HUES48 (cell line): ENCODE measurements around the gene NUF2.

Source experiments
- H3K27ac ChIP-seq: one replicate; pipeline ENCODE4 v1.7.0; 2013; ENCODE audit warnings: low read depth, low read length, inconsistent platforms
- H3K27me3 ChIP-seq: 2 replicates; pipeline ENCODE4 v1.6.1; 2013; ENCODE audit warnings: mild to moderate bottlenecking, low read length; ENCODE audit not compliant: control insufficient read depth, insufficient read depth
- H3K36me3 ChIP-seq: 2 replicates; pipeline ENCODE4 v1.6.1; 2013; ENCODE audit warnings: low read length; ENCODE audit not compliant: control insufficient read depth, insufficient read depth
- H3K4me1 ChIP-seq: 2 replicates; pipeline ENCODE4 v1.6.1; 2013; ENCODE audit warnings: mild to moderate bottlenecking, low read length; ENCODE audit not compliant: control insufficient read depth, insufficient read depth
- H3K4me3 ChIP-seq: 2 replicates; pipeline ENCODE4 v1.5.1; 2013; ENCODE audit warnings: mild to moderate bottlenecking, low read depth, low read length
- H3K9ac ChIP-seq: 2 replicates; pipeline ENCODE4 v1.6.1; 2013; ENCODE audit warnings: mild to moderate bottlenecking, low read depth, low read length, moderate library complexity
- H3K9me3 ChIP-seq: 2 replicates; pipeline ENCODE4 v1.6.1; 2013; ENCODE audit warnings: low read length; ENCODE audit not compliant: control insufficient read depth, insufficient read depth

NUF2 gene

GRCh38 chr1:163401211-163401610, 79.5 kb downstream of the NUF2 start:
- H3K9ac ChIP-seq, result no peak overlapping the region
- no peaks in the 10 kb centered on the region for H3K9me3 ChIP-seq
- H3K27ac ChIP-seq, result no peak overlapping the region
- H3K4me3 ChIP-seq, result no peak overlapping the region
- H3K27me3 ChIP-seq, result peaks cover 7% of the 10 kb centered on the region
- H3K36me3 ChIP-seq, result no peaks in the 10 kb centered on the region
- H3K4me1 ChIP-seq, result peaks cover 50% of the 10 kb centered on the region
